H9 (cell line): ENCODE data around the gene ZNF200. TPM values are rescaled to one million over a fixed set of nuclear protein-coding genes. Genes with fewer than 3 reads are reported as not detected.

Experiments used
- DNase-seq: peaks from one replicate; pipeline ENCODE4 v3.0.0-alpha.2; 2017
- H2AFZ ChIP-seq: one replicate; pipeline ENCODE4 v1.6.1; 2013; ENCODE audit warnings: mild to moderate bottlenecking, low read length, control low read depth, moderate library complexity
- H2AK5ac ChIP-seq: 2 replicates; pipeline ENCODE4 v1.6.1; 2013; ENCODE audit warnings: low read length, control low read depth, mixed read lengths; ENCODE audit not compliant: insufficient read length
- H2BK120ac ChIP-seq: one replicate; pipeline ENCODE4 v1.6.1; 2013; ENCODE audit warnings: low read depth, mild to moderate bottlenecking, low read length, control low read depth, inconsistent platforms; ENCODE audit not compliant: poor library complexity, severe bottlenecking
- H2BK12ac ChIP-seq: 2 replicates; pipeline ENCODE4 v1.6.1; 2013; ENCODE audit warnings: low read length, control low read depth, mixed read lengths, low read depth; ENCODE audit not compliant: insufficient read length
- H2BK15ac ChIP-seq: 2 replicates; pipeline ENCODE4 v1.6.1; 2013; ENCODE audit warnings: low read depth, low read length, control low read depth
- H2BK20ac ChIP-seq: one replicate; pipeline ENCODE4 v1.6.1; 2013; ENCODE audit warnings: low read depth, mild to moderate bottlenecking, low read length, control low read depth, inconsistent platforms; ENCODE audit not compliant: poor library complexity, severe bottlenecking
- H2BK5ac ChIP-seq: 2 replicates; pipeline ENCODE4 v1.6.1; 2013; ENCODE audit warnings: low read length, control low read depth, mixed read lengths; ENCODE audit not compliant: insufficient read length
- H3K14ac ChIP-seq: 2 replicates; pipeline ENCODE4 v1.6.1; 2013; ENCODE audit warnings: low read length, control low read depth; ENCODE audit not compliant: insufficient read depth
- H3K18ac ChIP-seq: 2 replicates; pipeline ENCODE4 v1.6.1; 2013; ENCODE audit warnings: low read depth, mild to moderate bottlenecking, mixed read lengths, low read length, control low read depth; ENCODE audit not compliant: insufficient read length
- H3K23ac ChIP-seq: 2 replicates; pipeline ENCODE4 v1.6.1; 2013; ENCODE audit warnings: low read length, control low read depth, mixed read lengths, low read depth; ENCODE audit not compliant: insufficient read length
- H3K23me2 ChIP-seq: 2 replicates; pipeline ENCODE4 v1.6.1; 2013; ENCODE audit warnings: low read depth, mild to moderate bottlenecking, mixed read lengths, low read length, control low read depth; ENCODE audit not compliant: insufficient read length, poor library complexity, severe bottlenecking
- H3K27ac ChIP-seq: 2 replicates; pipeline ENCODE4 v1.5.1; 2013; ENCODE audit warnings: low read length, control low read depth, mixed read lengths, low read depth; ENCODE audit not compliant: insufficient read length
- H3K27me3 ChIP-seq: 2 replicates; pipeline ENCODE4 v1.6.1; 2013; ENCODE audit warnings: low read length, control low read depth, inconsistent platforms; ENCODE audit not compliant: insufficient read depth
- H3K4ac ChIP-seq: 2 replicates; pipeline ENCODE4 v1.6.1; 2013; ENCODE audit warnings: low read depth, mild to moderate bottlenecking, control low read depth, inconsistent platforms, low read length, moderate library complexity
- H3K4me1 ChIP-seq: 2 replicates; pipeline ENCODE4 v1.6.1; 2013; ENCODE audit warnings: low read length, control low read depth, inconsistent platforms; ENCODE audit not compliant: insufficient read depth
- H3K4me2 ChIP-seq: 2 replicates; pipeline ENCODE4 v1.6.1; 2013; ENCODE audit warnings: low read length, control low read depth, mixed read lengths; ENCODE audit not compliant: insufficient read length, insufficient read depth
- H3K56ac ChIP-seq: 2 replicates; pipeline ENCODE4 v1.6.1; 2013; ENCODE audit warnings: low read depth, mild to moderate bottlenecking, mixed read lengths, low read length, control low read depth; ENCODE audit not compliant: insufficient read length
- H3K79me1 ChIP-seq: 2 replicates; pipeline ENCODE4 v1.6.1; 2013; ENCODE audit warnings: low read depth, mild to moderate bottlenecking, moderate library complexity, low read length, control low read depth, inconsistent platforms; ENCODE audit not compliant: insufficient read depth, poor library complexity, severe bottlenecking
- H3K79me2 ChIP-seq: 2 replicates; pipeline ENCODE4 v1.6.1; 2013; ENCODE audit warnings: low read length, control low read depth, inconsistent platforms; ENCODE audit not compliant: insufficient read depth
- H3K9ac ChIP-seq: 2 replicates; pipeline ENCODE4 v1.6.1; 2013; ENCODE audit warnings: low read length, control low read depth, mixed read lengths; ENCODE audit not compliant: insufficient read length; ENCODE audit errors: extremely low read depth
- H3K9me3 ChIP-seq: one replicate; pipeline ENCODE4 v1.6.1; 2013; ENCODE audit warnings: low read depth, low read length, inconsistent platforms; ENCODE audit not compliant: control insufficient read depth
- H3T11ph ChIP-seq: one replicate; pipeline ENCODE4 v1.6.1; 2013; ENCODE audit warnings: mild to moderate bottlenecking, low read length, control low read depth, inconsistent platforms
- H4K20me1 ChIP-seq: one replicate; pipeline ENCODE4 v1.6.1; 2013; ENCODE audit not compliant: control insufficient read depth, insufficient read length, insufficient read depth
- H4K5ac ChIP-seq: 2 replicates; pipeline ENCODE4 v1.6.1; 2013; ENCODE audit warnings: low read depth, mild to moderate bottlenecking, mixed read lengths, low read length, control low read depth; ENCODE audit not compliant: insufficient read length
- H4K8ac ChIP-seq: replicated peaks from 2 replicates; pipeline ENCODE4 v1.6.1; 2013; ENCODE audit warnings: low read length, control low read depth, mixed read lengths, low read depth; ENCODE audit not compliant: insufficient read length
- H4K91ac ChIP-seq: 2 replicates; pipeline ENCODE4 v1.6.1; 2013; ENCODE audit warnings: low read depth, mild to moderate bottlenecking, moderate library complexity, mixed read lengths, low read length, control low read depth; ENCODE audit not compliant: insufficient read length
- H3K27ac Mint-ChIP-seq, 3 experiments: 2 replicates in 2 of 3; 3 replicates in 1 of 3; pipeline ENCODE4 v1.8.0; 2020 to 2021; ENCODE audit warnings: mixed read lengths in 3 of 3, mild to moderate bottlenecking in 1 of 3, moderate library complexity in 1 of 3
- H3K27me3 Mint-ChIP-seq: 2 replicates; pipeline ENCODE4 v1.8.0; 2021; ENCODE audit warnings: low read depth, mild to moderate bottlenecking, moderate library complexity, mixed read lengths
- H3K36me3 Mint-ChIP-seq, 3 experiments: 2 replicates in 2 of 3; 3 replicates in 1 of 3; pipeline ENCODE4 v1.8.0; 2020 to 2021; ENCODE audit warnings: low read depth in 3 of 3, mixed read lengths in 3 of 3; ENCODE audit not compliant: insufficient read depth in 1 of 3
- H3K4me1 Mint-ChIP-seq, 2 experiments: 2 replicates each; pipeline ENCODE4 v1.8.0; 2020; ENCODE audit warnings: mixed read lengths in 2 of 2
- H3K4me3 Mint-ChIP-seq, 2 experiments: 2 replicates in 1 of 2; 3 replicates in 1 of 2; pipeline ENCODE4 v1.8.0; 2020 to 2021; ENCODE audit warnings: mild to moderate bottlenecking in 2 of 2, mixed read lengths in 2 of 2, moderate library complexity in 1 of 2
- H3K9me3 Mint-ChIP-seq, 2 experiments: 2 replicates in 1 of 2; 3 replicates in 1 of 2; pipeline ENCODE4 v1.8.0; 2020; ENCODE audit warnings: mild to moderate bottlenecking in 2 of 2, mixed read lengths in 2 of 2, moderate library complexity in 1 of 2
- CTCF ChIP-seq: fragments of 200-600 bp; sonication (generic); conservative IDR thresholded peaks from 3 replicates; pipeline ENCODE4 v1.8.0; 2021; ENCODE audit warnings: antibody characterized with exemption, mild to moderate bottlenecking
- WGBS: extraction: QIAGEN DNeasy Blood & Tissue Kit; methylation state at CpG from one replicate; pipeline ENCODE4 v1.1.7; 2013; ENCODE audit warnings: missing lambda C conversion rate, low lambda C conversion rate, mixed read lengths; ENCODE audit not compliant: insufficient read length; ENCODE audit errors: extremely low coverage; 5-methylcytosine and 5-hydroxymethylcytosine counted together
- total RNA-seq: library from RNA; stranded (reverse); gene quantifications from 2 replicates; pipeline ENCODE4 v1.2.1, GENCODE V29; 2021

Gene ZNF200
- total RNA-seq, 1 experiment from 2014 or later = 14.9 TPM

- no peak overlapping the region for H3K4me2 ChIP-seq
- no peak overlapping the region for H3K18ac ChIP-seq
- H3K79me2 ChIP-seq = no peaks in the 10 kb centered on the region
- no peak for TF ChIP-seq CTCF
- H3K27me3 ChIP-seq = no peaks in the 10 kb centered on the region
- no CpG with 5 or more reads among the region's 10 CpGs for WGBS
- no peaks in the 10 kb centered on the region for H3K9me3 ChIP-seq
- no peak overlapping the region for H3K27ac ChIP-seq
- H3K23ac ChIP-seq = no peak overlapping the region
- no peak overlapping the region for H3K56ac ChIP-seq
- no peak overlapping the region for H2BK120ac ChIP-seq
- H2AFZ ChIP-seq = no peak overlapping the region
- no peak overlapping the region for H4K5ac ChIP-seq
- no peaks in the 10 kb centered on the region for H3K4me1 ChIP-seq
- H3K79me1 ChIP-seq = no peaks in the 10 kb centered on the region
- no peak for DNase-seq
- no peak overlapping the region; a peak in 1 of 5 replicates for H3K4me3 Mint-ChIP-seq
- peaks cover 2 to 3% of the 10 kb centered on the region in 2 experiments; a peak in 2 of 5 replicates for H3K9me3 Mint-ChIP-seq
- H2BK20ac ChIP-seq = no peak overlapping the region
- no peak overlapping the region for H3K14ac ChIP-seq
- no peak overlapping the region for H2BK15ac ChIP-seq
- H3K4me1 Mint-ChIP-seq = peaks cover 3% of the 10 kb centered on the region in 2 experiments
- no peak overlapping the region for H3K4ac ChIP-seq
- no peaks in the 10 kb centered on the region for H4K20me1 ChIP-seq
- H4K8ac ChIP-seq = no peak overlapping the region
- no peak overlapping the region for H2AK5ac ChIP-seq
- H3K36me3 Mint-ChIP-seq = no peaks in the 10 kb centered on the region; a peak in 1 of 7 replicates
- no peak overlapping the region for H3K27ac Mint-ChIP-seq
- no peak overlapping the region for H2BK12ac ChIP-seq
- H2BK5ac ChIP-seq = no peak overlapping the region
- H4K91ac ChIP-seq = no peak overlapping the region
- peaks cover 10% of the 10 kb centered on the region for H3K23me2 ChIP-seq
- H3K27me3 Mint-ChIP-seq = peaks cover 56% of the 10 kb centered on the region
- H3T11ph ChIP-seq = no peak overlapping the region
- H3K9ac ChIP-seq = no peak overlapping the region
Measured at GRCh38 chr16:3195975-3196374, 39.0 kb downstream of the ZNF200 start.
